H1 (cell line): ENCODE results near the gene PIK3R1. TPM values are rescaled to one million over a fixed set of nuclear protein-coding genes. Genes with fewer than 3 reads are reported as not detected.

Experiments used
- CTCF ChIA-PET: fragments of 300-600 bp; sonication (Branson Sonifier 250); formaldehyde crosslinking; loops from one replicate; lab custom pipeline; 2021; ENCODE audit not compliant: partially characterized antibody; lab: Charles Lee
- POLR2A ChIA-PET: fragments of 300-600 bp; sonication (Branson Sonifier 250); formaldehyde crosslinking; loops from one replicate; lab custom pipeline; 2021; ENCODE audit warnings: inconsistent platforms; ENCODE audit not compliant: partially characterized antibody; lab: Charles Lee
- DNase-seq, 2 experiments: peaks; one replicate each; pipeline versions ENCODE4 v3.0.0 to v3.0.0-alpha.2; 2010 to 2022; ENCODE audit warnings: low spot score in 2 of 2, low read depth in 1 of 2, mixed read lengths in 1 of 2
- FAIRE-seq: peaks from 2 replicates; lab custom pipeline; 2011; peaks lifted over from hg19 to GRCh38; lab: Jason Lieb, UNC
- H2AFZ ChIP-seq: 2 replicates; pipeline ENCODE4 v1.8.1; 2012; ENCODE audit warnings: low read length, inconsistent platforms
- H2AK5ac ChIP-seq: 2 replicates; pipeline ENCODE4 v1.6.1; 2013; ENCODE audit warnings: low read depth, low read length
- H2BK120ac ChIP-seq: replicated peaks from 2 replicates; pipeline ENCODE3; 2013; ENCODE audit warnings: low read depth, low read length, inconsistent platforms
- H2BK12ac ChIP-seq: 2 replicates; pipeline ENCODE4 v1.6.1; 2013; ENCODE audit warnings: low read depth, low read length
- H2BK15ac ChIP-seq: 2 replicates; pipeline ENCODE4 v1.6.1; 2013; ENCODE audit warnings: low read length
- H2BK20ac ChIP-seq: 2 replicates; pipeline ENCODE4 v1.6.1; 2013; ENCODE audit warnings: low read length
- H2BK5ac ChIP-seq: 2 replicates; pipeline ENCODE4 v1.6.1; 2013; ENCODE audit warnings: low read depth, low read length
- H3K14ac ChIP-seq: 2 replicates; pipeline ENCODE4 v1.6.1; 2013; ENCODE audit warnings: inconsistent platforms; ENCODE audit not compliant: insufficient read length
- H3K18ac ChIP-seq: 2 replicates; pipeline ENCODE4 v1.6.1; 2013; ENCODE audit warnings: low read length; ENCODE audit errors: extremely low read depth
- H3K23ac ChIP-seq: 2 replicates; pipeline ENCODE4 v1.6.1; 2013; ENCODE audit warnings: inconsistent platforms; ENCODE audit not compliant: insufficient read length
- H3K23me2 ChIP-seq: 2 replicates; pipeline ENCODE4 v1.6.1; 2013; ENCODE audit warnings: low read depth, low read length
- H3K27ac ChIP-seq: 2 replicates; pipeline ENCODE4 v1.6.1; 2011; ENCODE audit warnings: low read depth, low read length, inconsistent platforms
- H3K27me3 ChIP-seq, 4 experiments: replicated peaks in 1 of 4; 1 replicate in 1 of 4; 2 replicates in 3 of 4; pipeline versions ENCODE4 v1.6.1 to v1.8.1; 2011 to 2013; ENCODE audit warnings: low read length in 3 of 4, mild to moderate bottlenecking in 3 of 4, inconsistent platforms in 2 of 4, mixed read lengths in 2 of 4, moderate library complexity in 1 of 4; ENCODE audit not compliant: control insufficient read depth in 3 of 4, insufficient read depth in 3 of 4; ENCODE audit errors: extremely low read depth in 1 of 4
- H3K36me3 ChIP-seq, 4 experiments: 2 replicates each; pipeline versions ENCODE4 v1.6.1 to v1.8.1; 2011 to 2013; ENCODE audit warnings: mild to moderate bottlenecking in 4 of 4, low read length in 3 of 4, moderate library complexity in 2 of 4, control low read depth in 1 of 4, inconsistent platforms in 1 of 4; ENCODE audit not compliant: insufficient read depth in 4 of 4, control insufficient read depth in 2 of 4
- H3K4ac ChIP-seq: replicated peaks from 2 replicates; pipeline ENCODE3; 2013; ENCODE audit warnings: low read length, low read depth, mixed read lengths, inconsistent platforms; ENCODE audit not compliant: insufficient read length
- H3K4me1 ChIP-seq, 4 experiments: replicated peaks in 1 of 4; 1 replicate in 1 of 4; 2 replicates in 3 of 4; pipeline versions ENCODE4 v1.6.1 to v1.8.1; 2011 to 2013; ENCODE audit warnings: low read length in 3 of 4, inconsistent platforms in 2 of 4, mixed read lengths in 1 of 4; ENCODE audit not compliant: insufficient read depth in 4 of 4, control insufficient read depth in 3 of 4
- H3K4me2 ChIP-seq, 2 experiments: 2 replicates each; pipeline versions ENCODE4 v1.6.1 to v1.8.1; 2011 to 2013; ENCODE audit warnings: low read depth in 2 of 2, low read length in 2 of 2, control low read depth in 1 of 2, inconsistent platforms in 1 of 2, mild to moderate bottlenecking in 1 of 2; ENCODE audit not compliant: insufficient read depth in 1 of 2
- H3K4me3 ChIP-seq, 4 experiments: fragments of 200-600, 300-600 bp in 1 of 4; sonication (generic), shearing (Covaris generic), sonication (Bioruptor Twin) in 1 of 4; 2 replicates each; pipeline versions ENCODE4 v1.5.1 to v1.8.1; 2011 to 2016; ENCODE audit warnings: low read length in 4 of 4, low read depth in 3 of 4, control low read depth in 2 of 4, inconsistent platforms in 2 of 4, mild to moderate bottlenecking in 2 of 4, mixed read lengths in 1 of 4, moderate library complexity in 1 of 4; ENCODE audit not compliant: insufficient read depth in 2 of 4; ENCODE audit errors: extremely low read depth in 1 of 4
- H3K56ac ChIP-seq: replicated peaks from 2 replicates; pipeline ENCODE3; 2013; ENCODE audit warnings: low read depth, mild to moderate bottlenecking, mixed read lengths, low read length, inconsistent platforms; ENCODE audit not compliant: insufficient read length
- H3K79me1 ChIP-seq: 2 replicates; pipeline ENCODE4 v1.6.1; 2013; ENCODE audit warnings: low read depth, low read length, control low read depth
- H3K79me2 ChIP-seq, 2 experiments: 2 replicates each; pipeline versions ENCODE4 v1.6.1 to v1.8.1; 2012 to 2013; ENCODE audit warnings: low read length in 2 of 2, mild to moderate bottlenecking in 2 of 2, inconsistent platforms in 1 of 2; ENCODE audit not compliant: insufficient read depth in 2 of 2, control insufficient read depth in 1 of 2
- H3K9ac ChIP-seq, 4 experiments: replicated peaks in 1 of 4; 1 replicate in 1 of 4; 2 replicates in 3 of 4; pipeline versions ENCODE4 v1.6.1 to v1.8.1; 2011 to 2013; ENCODE audit warnings: low read depth in 3 of 4, low read length in 3 of 4, control low read depth in 2 of 4, mild to moderate bottlenecking in 2 of 4, moderate library complexity in 2 of 4, inconsistent platforms in 1 of 4; ENCODE audit errors: extremely low read depth in 1 of 4
- H3K9me3 ChIP-seq, 2 experiments: 2 replicates each; pipeline versions ENCODE4 v1.6.1 to v1.8.1; 2012 to 2013; ENCODE audit warnings: mild to moderate bottlenecking in 2 of 2, moderate library complexity in 2 of 2, control low read depth in 1 of 2, inconsistent platforms in 1 of 2, low read depth in 1 of 2, low read length in 1 of 2, mixed read lengths in 1 of 2; ENCODE audit not compliant: insufficient read depth in 2 of 2
- H4K20me1 ChIP-seq, 2 experiments: replicated peaks in 1 of 2; 2 replicates each; pipeline versions ENCODE3 to v1.8.1; 2011 to 2013; ENCODE audit warnings: inconsistent platforms in 2 of 2, low read length in 2 of 2, mild to moderate bottlenecking in 1 of 2; ENCODE audit not compliant: insufficient read depth in 2 of 2, control insufficient read depth in 1 of 2
- H4K5ac ChIP-seq: 2 replicates; pipeline ENCODE4 v1.6.1; 2013; ENCODE audit warnings: low read length, low read depth, mixed read lengths, inconsistent platforms; ENCODE audit not compliant: insufficient read length
- H4K8ac ChIP-seq: 2 replicates; pipeline ENCODE4 v1.8.0; 2013; ENCODE audit warnings: mild to moderate bottlenecking, moderate library complexity, low read length, inconsistent platforms; ENCODE audit not compliant: insufficient read depth; ENCODE audit errors: extremely low read depth
- H4K91ac ChIP-seq: replicated peaks from 2 replicates; pipeline ENCODE3; 2013; ENCODE audit warnings: low read length, mixed read lengths, inconsistent platforms; ENCODE audit not compliant: insufficient read length
- ASH2L ChIP-seq: fragments of 200-600, 300-600 bp; sonication (generic); IDR thresholded peaks from one replicate; pipeline ENCODE4 v1.7.1; 2017; ENCODE audit warnings: low read length
- BRCA1 ChIP-seq: IDR thresholded peaks from 2 replicates; pipeline ENCODE4 v1.6.1; 2012; ENCODE audit warnings: low read depth, low read length, improper control_type of control experiment
- CBX5 ChIP-seq: fragments of 300-800, 300-1000 bp; sonication (generic); IDR thresholded peaks from 2 replicates; pipeline ENCODE4 v1.7.1; 2016; ENCODE audit warnings: antibody characterized with exemption, low read length, low read depth
- CBX8 ChIP-seq: fragments of 300-800, 300-1000 bp; sonication (generic); IDR thresholded peaks from 2 replicates; pipeline ENCODE4 v1.7.1; 2016; ENCODE audit warnings: low read depth, low read length, borderline replicate concordance
- CHD1 ChIP-seq: IDR thresholded peaks from 2 replicates; pipeline ENCODE4 v1.6.1; 2012; ENCODE audit warnings: low read depth, low read length, improper control_type of control experiment
- GABPA ChIP-seq: IDR thresholded peaks from 2 replicates; pipeline ENCODE4 v1.6.1; 2011; ENCODE audit warnings: mild to moderate bottlenecking, low read length, moderate library complexity, borderline replicate concordance; ENCODE audit not compliant: insufficient read depth
- POLR2A ChIP-seq, 2 experiments: IDR thresholded peaks; 1 replicate in 1 of 2; 2 replicates in 1 of 2; pipeline ENCODE4 v1.6.1; 2011; ENCODE audit warnings: low read depth in 2 of 2, low read length in 2 of 2, mild to moderate bottlenecking in 2 of 2; ENCODE audit errors: control extremely low read depth in 1 of 2
- POU5F1 ChIP-seq: IDR thresholded peaks from 2 replicates; pipeline ENCODE4 v1.6.1; 2011; ENCODE audit warnings: low read depth, mild to moderate bottlenecking, low read length, moderate library complexity
- SIN3A ChIP-seq, 2 experiments: IDR thresholded peaks in 1 of 2; conservative IDR thresholded peaks in 1 of 2; 2 replicates each; pipeline ENCODE4 v1.6.1; 2011 to 2012; ENCODE audit warnings: low read length in 2 of 2, improper control_type of control experiment in 1 of 2, low read depth in 1 of 2, mild to moderate bottlenecking in 1 of 2
- SIX5 ChIP-seq: IDR thresholded peaks from 2 replicates; pipeline ENCODE4 v1.6.1; 2011; ENCODE audit warnings: mild to moderate bottlenecking, low read depth, low read length
- SP1 ChIP-seq: IDR thresholded peaks from 2 replicates; pipeline ENCODE4 v1.6.1; 2011; ENCODE audit warnings: low read depth, low read length
- SUZ12 ChIP-seq: fragments of 200-600 bp; sonication (generic); IDR thresholded peaks from 2 replicates; pipeline ENCODE4 v1.6.1; 2012; ENCODE audit warnings: mild to moderate bottlenecking, inconsistent platforms, low read length, moderate library complexity, mixed read lengths
- TCF12 ChIP-seq: IDR thresholded peaks from 2 replicates; pipeline ENCODE4 v1.6.1; 2011; ENCODE audit warnings: low read depth, mild to moderate bottlenecking, low read length
- USF2 ChIP-seq: IDR thresholded peaks from 2 replicates; pipeline ENCODE4 v1.6.1; 2011; ENCODE audit warnings: low read length, improper control_type of control experiment
- WGBS, 2 experiments: shearing (Covaris generic) in 1 of 2; methylation state at CpG; one replicate each; pipeline versions ENCODE4 v1.1.6 to v1.1.7; 2013 to 2015; ENCODE audit warnings: low lambda C conversion rate in 2 of 2, mixed read lengths in 2 of 2, inconsistent platforms in 1 of 2, low coverage in 1 of 2, missing lambda C conversion rate in 1 of 2; ENCODE audit not compliant: insufficient replicate concordance in 2 of 2, insufficient coverage in 1 of 2, insufficient read length in 1 of 2; ENCODE audit errors: extremely low coverage in 1 of 2, missing lambda C conversion rate in 1 of 2; 5-methylcytosine and 5-hydroxymethylcytosine counted together
- polyA plus RNA-seq, 7 experiments: library from polyadenylated mRNA; depleted of rRNA in 3 of 7; stranded (reverse) in 5 of 7; unstranded in 2 of 7; fragments of >200 nt in 5 of 7; fragments of 200-250 nt in 2 of 7; gene quantifications; 1 replicate in 5 of 7; 2 replicates in 1 of 7; 4 replicates in 1 of 7; pipeline versions ENCODE4 v1.2.1 to v1.2.3, GENCODE V29; 2011 to 2013; ENCODE audit warnings: missing spikeins in 2 of 7, mixed read lengths in 2 of 7
- total RNA-seq: library from RNA; stranded (reverse); fragmentation: NEBNext Ultra II Directional; extraction: Animal tissue kit (Norgen Biotek cat#: 25700); gene quantifications from 2 replicates; pipeline ENCODE4 v1.2.1, GENCODE V29; 2021

Gene PIK3R1
- total and polyA plus RNA-seq, 2 of the 8 experiments (the other 6 are each of a cell fraction or from before 2014, with no cell fraction given), result 2.3 to 13.7 TPM

GRCh38 chr5:68250661-68251298 lies 35.2 kb downstream of the PIK3R1 start:
- DNase-seq (no peak), FAIRE-seq (no peak)
- no peak overlapping the region for H3K4ac ChIP-seq
- H4K20me1 ChIP-seq, result no peaks in the 10 kb centered on the region
- no peak overlapping the region for H3K18ac ChIP-seq
- H2AK5ac ChIP-seq, result no peak overlapping the region
- no peak overlapping the region for H3K56ac ChIP-seq
- H3K79me2 ChIP-seq, result no peaks in the 10 kb centered on the region
- no peak overlapping the region for H3K4me2 ChIP-seq
- H3K9ac ChIP-seq, result no peak overlapping the region
- H2BK15ac ChIP-seq, result no peak overlapping the region
- no peak overlapping the region for H4K8ac ChIP-seq
- no peak overlapping the region for H3K4me3 ChIP-seq
- peaks cover 4% of the 10 kb centered on the region; the same call in 1 of the 2 replicates for H3K79me1 ChIP-seq
- ChIA-PET CTCF (interaction anchor here (1.0 to 2.2 kb wide), 7 partner anchors 36 to 1045 kb away, joined by 3 to 10 read pairs (median 4); no protein-coding TSS in a partner anchor), POLR2A (no interaction called here)
- H3K4me1 ChIP-seq, result peaks cover 7 to 19% (median 14%) of the 10 kb centered on the region in 4 experiments
- H4K91ac ChIP-seq, result no peak overlapping the region
- no peaks in the 10 kb centered on the region for H3K23me2 ChIP-seq
- H3K14ac ChIP-seq, result no peak overlapping the region
- H3K27me3 ChIP-seq, result no peaks in the 10 kb centered on the region
- no peak overlapping the region for H2BK20ac ChIP-seq
- H3K23ac ChIP-seq, result no peak overlapping the region
- no peak overlapping the region for H2BK12ac ChIP-seq
- no peak overlapping the region for H2BK5ac ChIP-seq
- 85% methylated on average over 5 of the region's 5 CpGs; no CpG with 5 or more reads in 1 of the 2 experiments for WGBS, 2 experiments
- H3K36me3 ChIP-seq, result no peaks in the 10 kb centered on the region
- H4K5ac ChIP-seq, result no peak overlapping the region
- no peaks in the 10 kb centered on the region for H3K9me3 ChIP-seq
- no peak overlapping the region for H3K27ac ChIP-seq
- no peak overlapping the region for H2BK120ac ChIP-seq
- H2AFZ ChIP-seq, result no peak overlapping the region
- TF ChIP-seq CBX5, result no peak
- no peak for TF ChIP-seq SIN3A (conservative IDR thresholded peaks at IDR 0.05 in 1 of 2, IDR thresholded peaks at IDR 0.05 in 1 of 2; ENCODE audit: low read depth in 1 of 2, low read length in 2 of 2)
- no peak for TF ChIP-seq SIX5
- TF ChIP-seq POU5F1, result no peak
- TF ChIP-seq BRCA1, result no peak
- no peak for TF ChIP-seq GABPA
- TF ChIP-seq USF2, result no peak
- no peak for TF ChIP-seq CHD1
- no peak for TF ChIP-seq SUZ12
- no peak for TF ChIP-seq POLR2A (IDR thresholded peaks at IDR 0.05; ENCODE audit: control extremely low read depth in 1 of 2, low read depth in 2 of 2, low read length in 2 of 2)
- TF ChIP-seq CBX8, result no peak
- no peak for TF ChIP-seq SP1
- TF ChIP-seq TCF12, result no peak
- TF ChIP-seq ASH2L, result no peak
